GM19463 (cell line): ENCODE data around the gene C4orf50.

ENCODE experiments used
- ATAC-seq: cut with Tn5 transposase; IDR thresholded peaks from one replicate; pipeline ENCODE4 v1.9.1; 2021; ENCODE audit warnings: mild to moderate bottlenecking, moderate library complexity; ENCODE audit not compliant: unreplicated experiment

Gene C4orf50

GRCh38 chr4:5925419-5926200 lies 92.6 kb downstream of the C4orf50 start:
- ATAC-seq: no peak

- ATAC-seq: no peak
Measured at GRCh38 chr4:5924461-5925125, 93.6 kb downstream of the C4orf50 start.

- no peak for ATAC-seq
Measured at GRCh38 chr4:5923376-5923775, 94.9 kb downstream of the C4orf50 start.

GRCh38 chr4:5922556-5922955 lies 95.7 kb downstream of the C4orf50 start:
- ATAC-seq: no peak

- no peak for ATAC-seq
Measured at GRCh38 chr4:5921981-5922380, 96.2 kb downstream of the C4orf50 start.

GRCh38 chr4:5921101-5921980 lies 96.9 kb downstream of the C4orf50 start:
- no peak for ATAC-seq

- ATAC-seq: no peak
Measured at GRCh38 chr4:5919571-5919970, 98.7 kb downstream of the C4orf50 start.

GRCh38 chr4:5919044-5919443 lies 99.2 kb downstream of the C4orf50 start:
- ATAC-seq: no peak

- no peak for ATAC-seq
Measured at GRCh38 chr4:5918331-5918985, 99.8 kb downstream of the C4orf50 start.

GRCh38 chr4:5917672-5918071 lies 100.6 kb downstream of the C4orf50 start:
- no peak for ATAC-seq

GRCh38 chr4:5916229-5916628 lies 102.0 kb downstream of the C4orf50 start:
- ATAC-seq: no peak

GRCh38 chr4:5913454-5913853 lies 104.8 kb downstream of the C4orf50 start:
- ATAC-seq: no peak

- ATAC-seq: no peak
Measured at GRCh38 chr4:5912614-5913019, 105.6 kb downstream of the C4orf50 start.

- ATAC-seq: no peak
Measured at GRCh38 chr4:5908876-5909427, 109.3 kb downstream of the C4orf50 start.

- ATAC-seq: no peak
Measured at GRCh38 chr4:5906191-5906590, 112.0 kb downstream of the C4orf50 start.

- ATAC-seq: no peak
Measured at GRCh38 chr4:5905714-5906113, 112.5 kb downstream of the C4orf50 start.

- ATAC-seq: no peak
Measured at GRCh38 chr4:5900844-5901243, 117.4 kb downstream of the C4orf50 start.

GRCh38 chr4:5899881-5900280 lies 118.3 kb downstream of the C4orf50 start:
- no peak for ATAC-seq

GRCh38 chr4:5899396-5899795 lies 118.8 kb downstream of the C4orf50 start:
- no peak for ATAC-seq

GRCh38 chr4:5897674-5898073 lies 120.6 kb downstream of the C4orf50 start:
- ATAC-seq: no peak

- no peak for ATAC-seq
Measured at GRCh38 chr4:5895287-5895686, 122.9 kb downstream of the C4orf50 start.
